ENCODE results near the gene GPD2. TPM values are rescaled to one million over a fixed set of nuclear protein-coding genes. Genes with fewer than 3 reads are reported as not detected.

GPD2 gene
- total and polyA plus RNA-seq, 2 of the 8 experiments (the other 6 are each of a cell fraction or from before 2014, with no cell fraction given) = 8.4 to 43.1 TPM

GRCh38 chr2:156511122-156511521 is 74.9 kb downstream of the GPD2 start:
- no peak overlapping the region for H3K23ac ChIP-seq (ENCODE audit: insufficient read length)
- no peak overlapping the region for H3K4me2 ChIP-seq (ENCODE audit: insufficient read depth in 1 of 2, low read depth in 2 of 2, low read length in 2 of 2)
- DNase-seq (ENCODE audit: low read depth in 1 of 2, low spot score in 2 of 2) (no peak), FAIRE-seq (no peak)
- no peak overlapping the region for H2AK5ac ChIP-seq (ENCODE audit: low read depth, low read length)
- ChIA-PET POLR2A (ENCODE audit: partially characterized antibody) (no interaction called here), CTCF (ENCODE audit: partially characterized antibody) (interaction anchor here (0.7 kb wide), 1 partner anchor 78 kb away, joined by 4 read pairs; no protein-coding TSS in a partner anchor)
- no peaks in the 10 kb centered on the region for H3K23me2 ChIP-seq (ENCODE audit: low read depth, low read length)
- H2BK5ac ChIP-seq (ENCODE audit: low read depth, low read length) = no peak overlapping the region
- WGBS, 2 experiments (ENCODE audit: extremely low coverage in 1 of 2, insufficient coverage in 1 of 2, insufficient read length in 1 of 2, insufficient replicate concordance in 2 of 2, low coverage in 1 of 2, low lambda C conversion rate in 2 of 2, missing lambda C conversion rate in 1 of 2) = 88% methylated on average over 1 of the region's 1 CpG; no CpG with 5 or more reads in 1 of the 2 experiments
- H2BK15ac ChIP-seq (ENCODE audit: low read length) = no peak overlapping the region
- H3K4ac ChIP-seq (replicated peaks; ENCODE audit: insufficient read length, low read depth, low read length) = no peak overlapping the region
- peaks cover 0 to 6% (median 0%) of the 10 kb centered on the region in 4 experiments; a peak in 1 of 8 replicates for H3K36me3 ChIP-seq (ENCODE audit: control insufficient read depth in 2 of 4, insufficient read depth in 4 of 4, low read length in 3 of 4)
- H2BK20ac ChIP-seq (ENCODE audit: low read length) = no peak overlapping the region
- H3K4me1 ChIP-seq (replicated peaks in 1 of 4; ENCODE audit: control insufficient read depth in 3 of 4, insufficient read depth in 4 of 4, low read length in 3 of 4) = no peaks in the 10 kb centered on the region
- H4K20me1 ChIP-seq (replicated peaks in 1 of 2; ENCODE audit: control insufficient read depth in 1 of 2, insufficient read depth in 2 of 2, low read length in 2 of 2) = no peaks in the 10 kb centered on the region
- no peak overlapping the region for H4K5ac ChIP-seq (ENCODE audit: insufficient read length, low read depth, low read length)
- no peak overlapping the region for H2AFZ ChIP-seq (ENCODE audit: low read length)
- no peaks in the 10 kb centered on the region for H3K79me1 ChIP-seq (ENCODE audit: low read depth, low read length)
- H4K91ac ChIP-seq (replicated peaks; ENCODE audit: insufficient read length, low read length) = no peak overlapping the region
- no peak overlapping the region for H3K14ac ChIP-seq (ENCODE audit: insufficient read length)
- no peak overlapping the region for H3K27ac ChIP-seq (ENCODE audit: low read depth, low read length)
- no peak overlapping the region for H3K9ac ChIP-seq (replicated peaks in 1 of 4; ENCODE audit: extremely low read depth in 1 of 4, low read depth in 3 of 4, low read length in 3 of 4)
- no peak overlapping the region for H2BK120ac ChIP-seq (replicated peaks; ENCODE audit: low read depth, low read length)
- no peak overlapping the region for H3K18ac ChIP-seq (ENCODE audit: extremely low read depth, low read length)
- no peak overlapping the region for H4K8ac ChIP-seq (ENCODE audit: extremely low read depth, insufficient read depth, low read length)
- H2BK12ac ChIP-seq (ENCODE audit: low read depth, low read length) = no peak overlapping the region
- H3K4me3 ChIP-seq (ENCODE audit: extremely low read depth in 1 of 4, insufficient read depth in 2 of 4, low read depth in 3 of 4, low read length in 4 of 4) = no peak overlapping the region
- H3K79me2 ChIP-seq (ENCODE audit: control insufficient read depth in 1 of 2, insufficient read depth in 2 of 2, low read length in 2 of 2) = no peaks in the 10 kb centered on the region; a peak in 1 of 4 replicates
- H3K27me3 ChIP-seq (replicated peaks in 1 of 4; ENCODE audit: control insufficient read depth in 3 of 4, extremely low read depth in 1 of 4, insufficient read depth in 3 of 4, low read length in 3 of 4) = no peaks in the 10 kb centered on the region
- H3K9me3 ChIP-seq (ENCODE audit: insufficient read depth in 2 of 2, low read depth in 1 of 2, low read length in 1 of 2) = no peaks in the 10 kb centered on the region
- H3K56ac ChIP-seq (replicated peaks; ENCODE audit: insufficient read length, low read depth, low read length) = no peak overlapping the region
- TF ChIP-seq ATF2 (IDR thresholded peaks at IDR 0.05; ENCODE audit: low read length) (no peak), CBX8 (IDR thresholded peaks at IDR 0.05; ENCODE audit: borderline replicate concordance, low read depth, low read length) (no peak), TEAD4 (IDR thresholded peaks at IDR 0.05; ENCODE audit: low read depth, low read length) (no peak), NRF1 (IDR thresholded peaks at IDR 0.05; ENCODE audit: low read depth, low read length) (no peak)
- TF ChIP-seq, protein P1, sequence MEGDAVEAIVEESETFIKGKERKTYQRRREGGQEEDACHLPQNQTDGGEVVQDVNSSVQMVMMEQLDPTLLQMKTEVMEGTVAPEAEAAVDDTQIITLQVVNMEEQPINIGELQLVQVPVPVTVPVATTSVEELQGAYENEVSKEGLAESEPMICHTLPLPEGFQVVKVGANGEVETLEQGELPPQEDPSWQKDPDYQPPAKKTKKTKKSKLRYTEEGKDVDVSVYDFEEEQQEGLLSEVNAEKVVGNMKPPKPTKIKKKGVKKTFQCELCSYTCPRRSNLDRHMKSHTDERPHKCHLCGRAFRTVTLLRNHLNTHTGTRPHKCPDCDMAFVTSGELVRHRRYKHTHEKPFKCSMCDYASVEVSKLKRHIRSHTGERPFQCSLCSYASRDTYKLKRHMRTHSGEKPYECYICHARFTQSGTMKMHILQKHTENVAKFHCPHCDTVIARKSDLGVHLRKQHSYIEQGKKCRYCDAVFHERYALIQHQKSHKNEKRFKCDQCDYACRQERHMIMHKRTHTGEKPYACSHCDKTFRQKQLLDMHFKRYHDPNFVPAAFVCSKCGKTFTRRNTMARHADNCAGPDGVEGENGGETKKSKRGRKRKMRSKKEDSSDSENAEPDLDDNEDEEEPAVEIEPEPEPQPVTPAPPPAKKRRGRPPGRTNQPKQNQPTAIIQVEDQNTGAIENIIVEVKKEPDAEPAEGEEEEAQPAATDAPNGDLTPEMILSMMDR (IDR thresholded peaks at IDR 0.05; ENCODE audit: control extremely low read depth in 1 of 3, insufficient read depth in 1 of 3, low read depth in 1 of 3, low read length in 3 of 3) = no peak

All from H1 (cell line).